Renal cortical epithelial cell (primary cell): Measurements from ENCODE around the gene ZNF287. TPM values are rescaled to one million over a fixed set of nuclear protein-coding genes. Genes with fewer than 3 reads are reported as not detected.
"Not testable (repeated sequence)": the region's sequence is repeated elsewhere in the genome, so short reads cannot be mapped to it uniquely, and the experiment has no call there.

ENCODE experiments used
- DNase-seq: peaks from one replicate; pipeline ENCODE4 v3.0.0-alpha.2; 2011; ENCODE audit warnings: low read depth
- total RNA-seq: library from RNA; depleted of rRNA; stranded (reverse); fragments of >200 nt; gene quantifications from 2 replicates; pipeline ENCODE4 v1.2.3, GENCODE V29; 2014

The ZNF287 gene
- total RNA-seq: 3.0 and 8.2 TPM in 2 replicates

- DNase-seq: peak; percentile 67
Observed at GRCh38 chr17:16568541-16569357, at the start of gene ZNF287. TSS of gene ZNF287 (minus strand) at chr17:16569204. CDS start at chr17:16567731, 1,473 bp downstream.

DNA sequence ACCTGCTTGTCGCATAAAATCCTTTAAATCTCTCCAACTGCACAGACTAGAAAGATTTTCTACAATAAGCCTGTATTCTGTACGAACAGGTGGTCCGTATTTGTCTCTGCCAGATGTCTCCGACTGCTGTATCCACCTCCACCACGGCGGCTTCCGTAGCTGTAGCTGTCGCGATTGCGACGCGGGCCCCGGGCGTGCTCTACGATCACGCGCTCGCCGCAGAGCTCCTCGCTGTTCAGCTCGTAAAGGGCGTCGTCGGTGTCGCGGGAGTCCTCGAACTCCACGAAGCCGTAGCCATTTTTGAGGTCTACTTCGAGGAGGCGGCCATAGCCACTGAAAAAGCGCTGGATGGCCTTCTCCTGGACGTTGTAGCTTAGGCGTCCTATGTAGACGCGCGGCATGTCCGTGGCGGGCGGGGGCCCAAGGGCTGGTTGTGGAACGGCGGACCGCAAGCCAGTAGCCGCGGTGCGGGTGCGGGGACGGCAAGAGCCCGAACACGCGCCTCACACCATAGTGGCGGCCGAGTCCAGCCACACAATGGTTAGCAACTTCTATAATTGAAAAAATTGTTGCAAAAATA is 48.6 kb upstream of the ZNF287 start:
- no peak for DNase-seq

DNA sequence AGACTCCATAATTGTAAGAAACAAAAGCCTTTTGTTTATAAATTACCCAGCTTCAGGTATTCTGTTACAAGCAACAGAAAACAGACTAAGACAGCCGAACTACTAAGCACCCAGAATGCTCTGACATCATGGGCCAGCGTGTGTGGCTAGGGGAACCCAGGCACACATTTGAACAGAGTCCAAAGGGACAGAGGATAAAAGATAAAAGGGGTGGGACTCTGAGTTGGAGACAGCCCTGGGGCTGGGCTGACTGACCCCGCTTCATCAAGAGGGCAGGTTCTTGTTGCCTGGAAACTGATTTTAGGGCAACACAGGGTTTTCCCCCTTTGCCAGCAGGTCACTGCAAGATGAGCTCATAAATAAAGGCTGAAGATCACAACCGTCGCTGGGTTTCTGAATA is 30.5 kb upstream of the ZNF287 start:
- no peak for DNase-seq

DNA sequence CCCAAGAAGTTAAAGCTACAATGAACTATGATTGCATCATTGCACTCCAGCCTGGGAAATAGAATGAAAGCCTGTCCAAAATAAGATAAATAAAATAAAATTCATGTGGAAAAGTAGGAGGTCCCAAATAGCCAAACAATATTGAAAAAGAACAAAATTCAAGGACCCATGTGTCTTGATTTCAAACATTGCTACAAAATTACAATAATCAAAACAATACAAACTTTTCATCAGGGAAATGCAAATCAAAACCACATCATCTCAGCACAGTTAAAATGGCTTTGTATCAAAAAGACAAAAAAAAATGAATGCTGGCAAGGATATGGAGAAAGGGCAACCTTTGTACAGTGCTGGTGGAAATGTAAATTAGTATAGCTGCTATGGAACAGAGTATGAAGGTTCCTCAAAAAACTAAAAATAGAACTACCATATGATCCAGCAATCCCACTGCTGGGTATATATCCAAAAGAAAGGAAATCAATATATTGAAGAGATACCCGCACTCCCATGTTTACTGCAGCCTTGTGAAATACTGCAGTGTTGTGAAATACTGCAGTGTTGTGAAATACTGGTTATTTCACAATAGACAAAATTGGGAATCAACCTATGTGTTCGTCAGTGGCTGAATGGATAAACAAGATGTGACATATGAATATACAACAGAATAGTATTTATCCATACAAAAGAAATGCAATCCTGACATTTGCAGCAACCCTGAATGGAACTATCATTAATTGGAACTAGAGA is 24.5 kb upstream of the ZNF287 start:
- peak; percentile 27 for DNase-seq

- DNase-seq: peak; percentile 67
Observed at GRCh38 chr17:16589097-16589969, 20.3 kb upstream of the ZNF287 start.

- DNase-seq: no peak
Observed at GRCh38 chr17:16585796-16586195, 16.8 kb upstream of the ZNF287 start.

GRCh38 chr17:16584273-16584995 is 15.4 kb upstream of the ZNF287 start:
- DNase-seq: peak; percentile 73

DNA sequence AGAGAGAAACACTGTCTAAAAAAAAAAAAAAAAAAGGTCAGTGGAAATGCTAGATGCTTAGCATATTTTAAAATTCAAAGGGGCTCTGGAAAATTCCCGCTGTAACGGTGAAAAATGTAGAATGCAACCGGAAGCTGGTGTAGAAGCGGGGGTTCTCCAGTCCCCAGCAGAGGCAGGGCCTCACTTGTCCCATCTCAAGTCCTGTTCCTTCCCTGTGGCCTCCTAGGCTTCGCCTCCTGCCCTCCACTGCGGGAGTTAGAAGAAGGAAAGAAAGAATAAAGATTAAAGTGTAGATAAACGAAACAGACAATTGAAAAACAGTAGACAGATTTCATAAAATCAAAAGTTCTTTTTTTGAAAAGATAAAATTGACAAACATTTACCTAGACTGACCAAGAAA is 14.8 kb upstream of the ZNF287 start:
- no peak for DNase-seq

DNA sequence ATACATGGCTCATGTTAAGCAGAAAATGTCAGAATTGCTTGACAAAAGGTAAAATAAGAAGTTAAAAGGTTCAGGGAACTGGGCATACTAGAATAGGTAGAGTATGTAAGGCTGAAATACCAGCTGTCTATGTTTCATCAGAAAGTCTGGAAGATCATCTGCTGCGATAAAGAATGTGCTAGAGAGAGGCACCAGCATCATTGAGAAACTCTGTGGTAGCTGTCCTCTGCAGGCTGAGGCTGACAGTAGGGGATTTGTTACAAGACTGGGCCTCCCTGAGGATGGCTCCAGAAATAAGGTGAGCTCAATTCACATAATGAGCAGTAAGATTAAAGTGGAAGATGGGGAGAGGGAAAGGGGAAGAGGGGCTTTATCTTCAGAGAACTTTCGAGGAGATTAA is 4.5 kb upstream of the ZNF287 start:
- DNase-seq: no peak

GRCh38 chr17:16569358-16569712 is 331 bp upstream of the ZNF287 start:
- DNase-seq: no peak

- DNase-seq: no peak
Observed at GRCh38 chr17:16552637-16553045, 16.4 kb downstream of the ZNF287 start.

DNA sequence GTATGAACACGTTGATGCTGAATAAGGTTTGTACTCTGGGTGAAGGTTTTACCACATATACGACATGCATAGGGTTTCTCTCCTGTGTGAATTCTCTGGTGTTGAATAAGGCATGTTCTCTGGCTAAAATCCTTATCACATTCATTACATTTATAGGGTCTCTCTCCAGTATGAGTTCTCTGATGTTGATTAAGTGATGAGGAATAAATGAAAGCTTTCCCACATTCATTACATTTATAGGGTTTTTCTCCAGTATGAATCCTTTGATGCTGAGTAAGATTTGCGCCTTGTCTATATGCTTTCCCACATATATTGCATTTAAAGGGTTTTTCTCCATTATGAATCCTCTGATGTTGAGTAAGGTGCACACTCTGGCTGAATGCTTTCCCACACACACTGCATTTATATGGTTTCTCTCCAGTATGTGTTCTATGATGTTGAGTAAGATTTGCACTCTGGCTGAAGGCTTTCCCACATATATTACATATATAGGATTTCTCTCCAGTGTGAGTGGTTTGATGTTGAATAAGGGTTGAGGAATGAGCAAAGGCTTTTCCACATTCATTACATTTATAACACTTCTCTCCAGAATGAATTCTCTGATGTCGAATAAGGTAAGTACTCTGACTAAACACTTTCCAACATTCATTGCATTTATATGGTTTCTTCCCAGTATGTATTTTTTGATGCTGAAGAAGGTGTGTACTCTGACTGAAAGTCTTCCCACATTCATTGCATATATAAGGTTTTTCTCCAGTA is 16.9 kb downstream of the ZNF287 start:
- no peak for DNase-seq

- DNase-seq: no peak
Observed at GRCh38 chr17:16537130-16537458, 31.9 kb downstream of the ZNF287 start.

DNA sequence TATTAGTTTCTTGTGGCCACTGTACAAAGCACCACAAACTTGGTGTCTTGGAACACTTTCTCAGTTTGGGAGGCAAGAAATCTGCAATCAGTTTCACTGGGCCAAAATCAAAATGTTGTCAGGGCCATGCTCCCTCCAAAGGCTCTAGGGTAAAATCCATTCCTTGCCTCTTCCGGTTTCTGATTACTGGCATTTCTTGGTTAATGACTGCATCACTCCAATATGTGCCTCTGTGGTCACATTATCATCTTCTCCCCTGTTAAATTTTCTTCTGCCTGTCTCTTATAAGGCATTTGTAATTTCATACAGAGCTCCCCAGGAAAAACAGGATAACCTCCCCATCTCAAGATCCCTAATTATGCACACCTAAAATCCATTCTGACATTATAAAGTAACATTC is 34.8 kb downstream of the ZNF287 start:
- no peak for DNase-seq

DNA sequence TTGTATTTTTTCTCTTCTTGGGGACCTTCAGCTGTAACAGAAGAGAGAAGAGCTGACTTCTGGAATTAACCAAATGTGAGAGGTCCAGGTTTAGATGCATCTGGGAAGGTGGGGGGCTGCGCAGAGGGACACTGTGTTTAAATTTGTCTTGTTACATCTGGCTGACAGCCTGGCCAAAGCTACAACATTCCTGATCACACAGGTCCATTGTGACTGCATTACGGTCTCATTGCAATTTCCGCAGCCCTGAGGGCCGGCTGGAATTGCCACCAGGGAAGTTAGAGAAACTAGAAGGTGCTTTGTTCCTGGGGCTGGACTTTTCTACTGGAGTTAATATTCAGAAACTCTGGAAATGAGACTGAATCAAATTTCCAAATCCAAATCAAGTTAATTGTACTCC is 39.1 kb downstream of the ZNF287 start:
- no peak for DNase-seq

DNA sequence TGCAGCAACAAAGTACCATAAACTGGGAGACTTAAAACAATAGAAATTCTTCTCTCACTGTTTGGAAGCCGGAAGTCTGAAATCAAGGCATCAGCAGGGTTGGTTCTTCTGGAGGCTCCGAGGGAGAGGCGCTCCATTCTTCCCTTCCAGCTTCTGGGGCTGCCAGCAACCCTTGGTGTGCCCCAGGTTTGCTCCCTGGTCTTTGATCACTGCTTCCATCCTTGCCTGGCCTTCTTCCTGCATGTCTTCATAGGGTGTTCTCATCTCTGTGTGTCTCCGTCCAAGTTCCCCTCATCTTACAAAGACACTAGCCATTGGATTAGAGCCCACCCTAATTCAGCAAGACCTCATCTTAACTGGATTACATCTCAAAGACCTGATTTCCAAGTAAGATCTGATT is 41.7 kb downstream of the ZNF287 start:
- DNase-seq: no peak

DNA sequence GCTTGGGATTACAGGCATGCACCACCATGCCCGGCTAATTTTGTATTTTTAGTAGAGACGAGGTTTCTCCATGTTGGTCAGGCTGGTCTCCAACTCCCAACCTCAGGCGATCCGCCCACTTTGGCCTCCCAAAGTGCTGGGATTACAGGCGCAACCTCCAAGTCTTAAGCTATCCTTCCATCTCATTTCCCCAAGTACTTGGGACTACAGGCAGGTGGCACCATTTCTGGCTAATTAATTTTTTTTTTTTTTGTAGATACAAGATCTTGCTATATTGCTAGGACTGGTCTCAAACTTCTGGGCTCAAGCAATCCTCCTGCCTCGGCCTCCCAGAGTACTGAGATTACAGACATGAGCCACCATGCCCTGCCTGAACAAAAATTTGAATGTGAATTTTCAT is 43.4 kb downstream of the ZNF287 start:
- not testable (repeated sequence) for DNase-seq

GRCh38 chr17:16521070-16521727 is 47.8 kb downstream of the ZNF287 start:
- peak; percentile 91 for DNase-seq

DNA sequence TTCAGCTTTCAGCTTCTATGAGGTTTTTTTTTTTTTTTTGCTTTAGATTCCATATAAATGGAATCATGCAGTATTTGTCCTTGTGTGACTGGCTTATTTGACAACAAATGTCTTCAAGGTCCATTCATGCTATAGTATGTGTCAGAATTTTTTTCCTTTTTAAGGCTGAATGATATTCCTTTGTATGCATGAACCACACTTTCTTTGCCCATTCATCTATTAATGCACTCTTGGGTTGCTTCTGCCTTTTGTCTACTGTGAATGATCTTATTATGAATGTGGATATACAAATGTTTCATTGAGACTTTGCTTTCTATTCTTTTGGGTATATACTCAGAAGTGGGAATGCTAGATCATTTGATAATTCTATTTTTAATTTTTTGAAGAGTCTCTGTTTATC is 50.0 kb downstream of the ZNF287 start:
- DNase-seq: no peak

- no peak for DNase-seq
Observed at GRCh38 chr17:16517477-16517876, 51.5 kb downstream of the ZNF287 start.
